Bronchial epithelial cell (primary cell): ENCODE results near the gene DNAH8. TPM values are rescaled to one million over a fixed set of nuclear protein-coding genes. Genes with fewer than 3 reads are reported as not detected.
"Not testable (repeated sequence)": the region's sequence is repeated elsewhere in the genome, so short reads cannot be mapped to it uniquely, and the experiment has no call there.

Source experiments
- DNase-seq: peaks from one replicate; pipeline ENCODE4 v3.0.0-alpha.2; 2010; ENCODE audit warnings: low read depth
- FAIRE-seq: peaks from 2 replicates; lab custom pipeline; 2011; peaks lifted over from hg19 to GRCh38; lab: Jason Lieb, UNC
- H3K27me3 ChIP-seq: 2 replicates; pipeline ENCODE4 v1.5.1; 2011; ENCODE audit warnings: low read length; ENCODE audit not compliant: control insufficient read depth, insufficient read depth
- H3K36me3 ChIP-seq: 2 replicates; pipeline ENCODE4 v1.5.1; 2011; ENCODE audit warnings: low read length; ENCODE audit not compliant: control insufficient read depth, insufficient read depth
- H3K4me3 ChIP-seq: 2 replicates; pipeline ENCODE4 v1.5.1; 2011; ENCODE audit warnings: mild to moderate bottlenecking, low read depth, low read length, control low read depth
- total RNA-seq: library from RNA; depleted of rRNA; stranded (reverse); fragments of >200 nt; gene quantifications from 2 replicates; pipeline ENCODE4 v1.2.1, GENCODE V29; 2014
- TF ChIP-seq, protein P1 (sequence below): IDR thresholded peaks from 2 replicates; pipeline ENCODE4 v1.5.1; 2011; ENCODE audit warnings: mild to moderate bottlenecking, moderate library complexity, low read length, control low read depth, inconsistent platforms; ENCODE audit not compliant: insufficient read depth, severe bottlenecking

The DNAH8 gene
- total RNA-seq, 1 donor from 2014 or later: not detected

DNA sequence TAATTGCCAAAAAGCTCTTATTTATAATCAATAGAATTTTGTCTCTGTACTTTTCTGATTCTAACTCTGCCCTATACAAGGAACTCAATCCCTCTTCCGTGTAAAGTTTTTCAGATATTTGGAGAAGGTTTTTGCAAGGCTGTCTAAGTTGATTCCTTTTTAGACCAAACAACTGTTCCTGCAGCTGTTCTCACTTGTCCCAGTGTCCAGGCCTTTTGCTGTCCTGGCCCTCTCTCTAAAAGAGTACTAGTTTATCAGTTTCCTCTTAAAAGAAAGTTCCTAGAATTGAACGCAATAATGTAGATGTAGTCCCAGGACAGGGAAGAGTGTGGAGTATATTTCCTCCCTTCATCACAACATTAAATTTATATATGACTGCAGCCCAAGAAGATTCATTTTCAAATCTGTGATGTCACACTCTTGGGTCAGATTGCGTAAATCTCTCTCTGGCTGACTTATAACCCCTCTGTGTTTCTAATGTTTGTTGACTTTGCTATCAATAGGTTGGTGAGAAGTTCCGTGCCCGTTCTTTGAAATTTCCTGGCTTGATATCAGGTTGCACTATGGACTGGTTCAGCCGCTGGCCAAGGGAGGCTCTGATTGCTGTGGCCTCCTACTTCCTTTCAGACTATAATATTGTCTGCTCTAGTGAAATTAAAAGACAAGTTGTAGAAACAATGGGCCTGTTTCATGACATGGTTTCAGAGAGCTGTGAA, 194.1 kb downstream of the DNAH8 start:
- no peaks in the 10 kb centered on the region for H3K27me3 ChIP-seq
- no peak for FAIRE-seq
- peak; percentile 31 for DNase-seq
- H3K4me3 ChIP-seq: no peak overlapping the region
- TF ChIP-seq, protein P1, sequence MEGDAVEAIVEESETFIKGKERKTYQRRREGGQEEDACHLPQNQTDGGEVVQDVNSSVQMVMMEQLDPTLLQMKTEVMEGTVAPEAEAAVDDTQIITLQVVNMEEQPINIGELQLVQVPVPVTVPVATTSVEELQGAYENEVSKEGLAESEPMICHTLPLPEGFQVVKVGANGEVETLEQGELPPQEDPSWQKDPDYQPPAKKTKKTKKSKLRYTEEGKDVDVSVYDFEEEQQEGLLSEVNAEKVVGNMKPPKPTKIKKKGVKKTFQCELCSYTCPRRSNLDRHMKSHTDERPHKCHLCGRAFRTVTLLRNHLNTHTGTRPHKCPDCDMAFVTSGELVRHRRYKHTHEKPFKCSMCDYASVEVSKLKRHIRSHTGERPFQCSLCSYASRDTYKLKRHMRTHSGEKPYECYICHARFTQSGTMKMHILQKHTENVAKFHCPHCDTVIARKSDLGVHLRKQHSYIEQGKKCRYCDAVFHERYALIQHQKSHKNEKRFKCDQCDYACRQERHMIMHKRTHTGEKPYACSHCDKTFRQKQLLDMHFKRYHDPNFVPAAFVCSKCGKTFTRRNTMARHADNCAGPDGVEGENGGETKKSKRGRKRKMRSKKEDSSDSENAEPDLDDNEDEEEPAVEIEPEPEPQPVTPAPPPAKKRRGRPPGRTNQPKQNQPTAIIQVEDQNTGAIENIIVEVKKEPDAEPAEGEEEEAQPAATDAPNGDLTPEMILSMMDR: no peak
- no peaks in the 10 kb centered on the region for H3K36me3 ChIP-seq

DNA sequence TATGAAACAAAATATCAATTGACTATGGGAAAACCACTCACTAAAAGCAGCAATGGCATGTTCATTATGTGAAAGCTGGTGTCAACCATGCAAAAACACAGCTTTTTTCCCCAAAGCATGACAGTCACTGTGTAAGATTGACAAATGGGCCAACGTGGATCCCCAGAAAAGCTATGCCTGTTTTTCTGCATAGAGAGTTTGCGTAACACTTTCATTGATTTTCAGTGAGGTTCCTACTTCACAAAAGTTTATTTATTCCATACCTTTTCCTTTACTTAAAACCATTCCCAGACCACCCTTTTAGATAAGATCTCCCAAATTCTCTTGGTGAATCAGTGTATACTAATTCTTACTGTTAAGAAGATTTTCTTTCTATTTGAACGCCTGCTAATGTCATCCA, 195.1 kb downstream of the DNAH8 start:
- TF ChIP-seq, protein P1: no peak
- no peaks in the 10 kb centered on the region for H3K36me3 ChIP-seq
- H3K4me3 ChIP-seq: no peak overlapping the region
- FAIRE-seq: no peak
- no peaks in the 10 kb centered on the region for H3K27me3 ChIP-seq
- no peak for DNase-seq

DNA sequence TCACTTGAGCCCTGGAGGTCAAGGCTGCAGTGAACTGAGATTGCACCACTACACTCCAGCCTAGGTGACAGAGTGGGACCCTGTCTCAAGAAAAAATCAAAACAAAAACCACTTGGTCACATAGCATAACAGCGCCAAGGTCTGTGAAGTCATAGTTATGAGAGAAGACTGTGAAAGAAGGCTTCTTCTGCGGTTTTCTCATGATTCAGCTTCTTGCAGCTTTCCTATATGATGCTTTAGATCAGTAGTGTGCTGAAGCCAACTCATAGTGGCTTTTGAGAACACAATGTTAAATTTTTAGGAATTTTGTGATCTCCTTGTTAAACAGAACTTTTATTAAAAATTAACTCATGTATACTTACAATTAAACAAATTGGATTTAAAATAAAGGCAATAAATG, 197.3 kb downstream of the DNAH8 start:
- TF ChIP-seq, protein P1: no peak
- H3K27me3 ChIP-seq: no peaks in the 10 kb centered on the region
- no peak for FAIRE-seq

DNA sequence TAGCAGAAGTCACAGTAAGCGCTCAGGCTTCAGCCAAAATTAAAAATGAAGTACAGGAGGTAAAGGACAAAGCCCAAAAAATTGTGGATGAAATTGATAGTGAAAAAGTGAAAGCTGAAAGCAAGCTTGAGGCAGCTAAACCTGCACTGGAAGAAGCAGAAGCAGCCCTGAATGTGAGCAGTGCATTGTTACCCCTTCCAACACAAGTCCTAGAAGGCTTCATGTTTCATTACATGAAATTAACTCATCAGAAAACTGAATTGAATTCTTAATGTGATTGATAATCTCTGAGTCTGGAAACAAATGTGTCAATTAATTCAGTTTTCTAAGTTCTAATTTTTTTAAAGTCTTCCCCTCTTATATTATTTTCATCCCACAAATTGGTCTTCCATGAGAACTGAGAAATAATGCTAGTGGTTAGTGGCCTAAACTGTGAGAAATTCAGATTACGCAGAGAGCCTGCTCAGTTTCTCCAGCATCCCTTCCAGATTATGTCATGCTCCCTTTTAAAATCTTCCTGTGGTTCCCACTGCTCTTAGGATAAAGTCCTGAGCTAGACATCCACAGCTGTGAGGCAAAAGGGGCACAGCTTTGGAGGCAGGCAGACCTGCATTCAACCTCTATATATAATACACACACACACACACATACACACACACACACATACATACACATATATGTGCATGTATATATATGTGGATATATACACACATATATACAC, 200.3 kb downstream of the DNAH8 start:
- FAIRE-seq (no peak), DNase-seq (no peak)
- no peaks in the 10 kb centered on the region for H3K36me3 ChIP-seq
- no peaks in the 10 kb centered on the region for H3K27me3 ChIP-seq
- H3K4me3 ChIP-seq: no peak overlapping the region
- TF ChIP-seq, protein P1: no peak

More for the DNA sequence above, 197.3 kb downstream of the DNAH8 start:
- H3K4me3 ChIP-seq: no peak overlapping the region
- no peak for DNase-seq
- H3K36me3 ChIP-seq: no peaks in the 10 kb centered on the region

DNA sequence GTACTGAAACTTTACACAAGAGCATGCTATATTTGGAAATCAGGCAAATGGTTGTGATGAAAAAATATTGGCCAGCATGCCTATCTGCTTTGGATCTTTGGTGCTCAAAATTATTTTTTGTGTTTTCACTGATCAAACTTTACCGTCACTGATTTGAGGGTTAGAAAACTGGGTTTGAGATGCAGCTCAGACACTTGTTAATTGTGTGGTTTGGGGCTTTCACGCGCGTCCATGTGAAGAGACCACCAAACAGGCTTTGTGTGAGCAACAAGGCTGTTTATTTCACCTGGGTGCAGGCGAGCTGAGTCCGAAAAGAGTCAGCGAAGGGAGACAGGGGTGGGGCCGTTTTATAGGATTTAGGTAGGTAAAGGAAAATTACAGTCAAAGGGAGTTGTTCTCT, 206.4 kb downstream of the DNAH8 start:
- FAIRE-seq, H3K4me3 ChIP-seq, H3K36me3 ChIP-seq, H3K27me3 ChIP-seq, DNase-seq: not testable (repeated sequence)

DNA sequence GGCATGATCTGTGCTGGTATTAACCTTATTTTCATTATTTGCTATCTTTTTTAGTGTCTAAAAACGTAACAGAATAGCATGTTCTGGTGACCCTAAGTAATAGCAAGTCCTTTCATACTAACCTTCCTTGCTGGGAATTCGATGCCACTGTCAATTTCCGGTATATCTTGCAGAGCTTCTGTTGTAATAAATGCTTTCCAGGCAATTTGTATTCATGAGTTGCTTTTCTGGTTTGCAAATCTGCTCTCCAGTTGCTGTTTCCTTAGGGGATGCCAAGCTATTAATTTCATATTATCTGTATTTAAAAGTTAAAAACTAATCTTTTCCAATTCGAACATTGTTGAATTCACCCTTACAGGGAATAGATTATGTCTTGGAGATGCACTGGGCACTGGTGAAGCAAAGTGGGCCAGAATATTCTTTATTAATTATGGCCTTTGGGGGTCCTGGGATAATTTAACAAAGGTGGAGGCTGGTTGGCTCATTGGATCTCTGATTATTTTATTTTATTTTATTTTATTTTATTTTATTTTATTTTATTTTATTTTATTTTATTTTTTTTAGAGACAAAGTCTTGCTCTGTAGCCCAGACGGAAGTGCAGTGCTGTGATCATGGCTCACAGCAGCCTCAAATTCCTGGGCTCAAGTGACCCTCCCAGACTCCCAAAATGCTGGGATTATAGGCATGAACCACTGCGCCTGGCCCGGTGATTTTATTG, 209.8 kb downstream of the DNAH8 start:
- Histone ChIP-seq H3K36me3 (no peaks in the 10 kb centered on the region), H3K27me3 (no peaks in the 10 kb centered on the region), H3K4me3 (no peak overlapping the region)
- FAIRE-seq: no peak
- TF ChIP-seq, protein P1: no peak
- DNase-seq: no peak
